DND-41 (cell line): ENCODE measurements around the gene PVALEF.
"Not testable (repeated sequence)": the region's sequence is repeated elsewhere in the genome, so short reads cannot be mapped to it uniquely, and the experiment has no call there.

Experiments
- ATAC-seq: fragments of 200-7000 bp; cut with Tn5 transposase; 3 replicates; pipeline ENCODE4 v1.9.1; 2021; ENCODE audit warnings: low read depth; ENCODE audit not compliant: insufficient read depth
- DNase-seq: peaks from one replicate; pipeline ENCODE4 v3.0.0-alpha.2; 2020
- H2AFZ ChIP-seq: 2 replicates; pipeline ENCODE4 v1.6.0; 2012; ENCODE audit warnings: low read depth, low read length
- H3K27ac ChIP-seq: 2 replicates; pipeline ENCODE4 v1.5.1; 2012; ENCODE audit warnings: low read length, inconsistent platforms
- H3K27me3 ChIP-seq: fragments of 200-600 bp; sonication (generic); 2 replicates; pipeline ENCODE4 v1.6.0; 2012; ENCODE audit warnings: low read length, mild to moderate bottlenecking, inconsistent platforms; ENCODE audit not compliant: insufficient read depth, poor library complexity
- H3K36me3 ChIP-seq: 2 replicates; pipeline ENCODE4 v1.5.1; 2012; ENCODE audit warnings: low read length, inconsistent platforms; ENCODE audit not compliant: insufficient read depth
- H3K4me1 ChIP-seq: 2 replicates; pipeline ENCODE4 v1.5.1; 2012; ENCODE audit warnings: mild to moderate bottlenecking, low read length; ENCODE audit not compliant: insufficient read depth
- H3K4me2 ChIP-seq: 2 replicates; pipeline ENCODE4 v1.6.0; 2012; ENCODE audit warnings: mild to moderate bottlenecking, moderate library complexity, low read length, inconsistent platforms; ENCODE audit not compliant: insufficient read depth
- H3K4me3 ChIP-seq, 2 experiments: fragments of 200-600 bp in 1 of 2; shearing (Covaris generic) in 1 of 2; 2 replicates each; pipeline ENCODE4 v1.5.1; 2012 to 2016; ENCODE audit warnings: inconsistent platforms in 2 of 2, low read length in 2 of 2, mild to moderate bottlenecking in 2 of 2, low read depth in 1 of 2, moderate library complexity in 1 of 2
- H3K79me2 ChIP-seq: 2 replicates; pipeline ENCODE4 v1.6.0; 2012; ENCODE audit warnings: low read length, inconsistent platforms; ENCODE audit not compliant: insufficient read depth
- H3K9ac ChIP-seq: 2 replicates; pipeline ENCODE4 v1.6.0; 2012; ENCODE audit warnings: low read depth, mild to moderate bottlenecking, inconsistent platforms, low read length, moderate library complexity
- H3K9me3 ChIP-seq: 2 replicates; pipeline ENCODE4 v1.5.1; 2012; ENCODE audit warnings: low read length, moderate library complexity, mild to moderate bottlenecking, inconsistent platforms; ENCODE audit not compliant: insufficient read depth, severe bottlenecking
- H4K20me1 ChIP-seq: 2 replicates; pipeline ENCODE4 v1.6.0; 2012; ENCODE audit warnings: low read length; ENCODE audit not compliant: insufficient read depth
- EZH2 ChIP-seq: IDR thresholded peaks from 3 replicates; pipeline ENCODE4 v1.6.1; 2012; ENCODE audit warnings: borderline replicate concordance, low read depth, mild to moderate bottlenecking, moderate library complexity, low read length, inconsistent platforms; ENCODE audit not compliant: severe bottlenecking
- TF ChIP-seq, protein P1 (sequence below): IDR thresholded peaks from 2 replicates; pipeline ENCODE4 v1.5.1; 2012; ENCODE audit warnings: borderline replicate concordance, low read length, moderate library complexity, mild to moderate bottlenecking; ENCODE audit not compliant: poor library complexity, severe bottlenecking; ENCODE audit errors: extremely low read depth

Gene PVALEF

DNA sequence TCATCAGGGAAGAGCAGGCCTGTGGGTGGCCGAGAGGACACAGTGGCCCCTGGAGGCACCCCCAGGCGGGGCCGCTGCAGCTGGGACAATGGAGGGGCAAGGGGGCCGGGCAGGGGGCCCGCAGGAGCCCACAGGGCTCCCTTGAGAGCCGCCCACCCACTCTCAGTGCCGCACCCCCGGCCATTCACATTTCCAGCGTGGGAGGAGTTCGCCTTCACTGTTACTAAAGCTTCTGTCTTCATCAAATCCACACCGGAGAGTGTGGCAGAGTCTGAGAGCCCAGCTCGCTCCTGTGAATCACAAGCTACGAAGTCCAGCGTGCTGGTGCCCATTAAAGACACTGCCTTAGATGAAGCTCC is 20.9 kb upstream of the PVALEF start:
- no peak overlapping the region for H2AFZ ChIP-seq
- H3K9ac ChIP-seq = no peak overlapping the region
- no peaks in the 10 kb centered on the region for H3K36me3 ChIP-seq
- DNase-seq (no peak), ATAC-seq (no peak)
- H4K20me1 ChIP-seq = no peaks in the 10 kb centered on the region; the same call in 1 of the 2 replicates
- TF ChIP-seq, protein P1, sequence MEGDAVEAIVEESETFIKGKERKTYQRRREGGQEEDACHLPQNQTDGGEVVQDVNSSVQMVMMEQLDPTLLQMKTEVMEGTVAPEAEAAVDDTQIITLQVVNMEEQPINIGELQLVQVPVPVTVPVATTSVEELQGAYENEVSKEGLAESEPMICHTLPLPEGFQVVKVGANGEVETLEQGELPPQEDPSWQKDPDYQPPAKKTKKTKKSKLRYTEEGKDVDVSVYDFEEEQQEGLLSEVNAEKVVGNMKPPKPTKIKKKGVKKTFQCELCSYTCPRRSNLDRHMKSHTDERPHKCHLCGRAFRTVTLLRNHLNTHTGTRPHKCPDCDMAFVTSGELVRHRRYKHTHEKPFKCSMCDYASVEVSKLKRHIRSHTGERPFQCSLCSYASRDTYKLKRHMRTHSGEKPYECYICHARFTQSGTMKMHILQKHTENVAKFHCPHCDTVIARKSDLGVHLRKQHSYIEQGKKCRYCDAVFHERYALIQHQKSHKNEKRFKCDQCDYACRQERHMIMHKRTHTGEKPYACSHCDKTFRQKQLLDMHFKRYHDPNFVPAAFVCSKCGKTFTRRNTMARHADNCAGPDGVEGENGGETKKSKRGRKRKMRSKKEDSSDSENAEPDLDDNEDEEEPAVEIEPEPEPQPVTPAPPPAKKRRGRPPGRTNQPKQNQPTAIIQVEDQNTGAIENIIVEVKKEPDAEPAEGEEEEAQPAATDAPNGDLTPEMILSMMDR = no peak
- TF ChIP-seq EZH2 = no peak
- no peaks in the 10 kb centered on the region for H3K79me2 ChIP-seq
- no peaks in the 10 kb centered on the region for H3K27me3 ChIP-seq
- no peak overlapping the region for H3K4me3 ChIP-seq
- H3K27ac ChIP-seq = no peak overlapping the region
- no peak overlapping the region for H3K4me2 ChIP-seq
- H3K9me3 ChIP-seq = no peaks in the 10 kb centered on the region
- H3K4me1 ChIP-seq = no peaks in the 10 kb centered on the region

DNA sequence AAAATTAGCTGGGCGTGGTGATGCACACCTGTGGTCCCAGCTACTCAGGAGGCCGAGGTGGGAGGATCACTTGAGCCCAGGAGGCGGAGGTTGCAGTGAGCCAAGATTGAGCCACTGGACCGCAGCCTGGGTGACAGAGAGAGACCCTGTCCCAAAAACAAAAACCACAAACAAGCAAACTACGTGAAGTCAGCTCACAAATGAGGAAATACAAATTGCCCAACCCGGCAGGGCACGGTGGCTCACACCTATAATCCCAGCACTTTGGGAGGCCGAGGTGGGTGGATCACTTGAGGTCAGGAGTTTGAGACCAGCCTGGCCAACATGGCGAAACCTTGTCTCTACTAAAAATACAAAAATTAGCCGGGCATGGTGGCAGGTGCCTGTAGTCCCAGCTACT is 19.1 kb upstream of the PVALEF start:
- H3K79me2 ChIP-seq, H3K4me2 ChIP-seq, DNase-seq, H3K4me1 ChIP-seq, H3K9me3 ChIP-seq, ATAC-seq, H3K27me3 ChIP-seq, H4K20me1 ChIP-seq, H3K4me3 ChIP-seq, H3K36me3 ChIP-seq, H2AFZ ChIP-seq, H3K9ac ChIP-seq, H3K27ac ChIP-seq: not testable (repeated sequence)

DNA sequence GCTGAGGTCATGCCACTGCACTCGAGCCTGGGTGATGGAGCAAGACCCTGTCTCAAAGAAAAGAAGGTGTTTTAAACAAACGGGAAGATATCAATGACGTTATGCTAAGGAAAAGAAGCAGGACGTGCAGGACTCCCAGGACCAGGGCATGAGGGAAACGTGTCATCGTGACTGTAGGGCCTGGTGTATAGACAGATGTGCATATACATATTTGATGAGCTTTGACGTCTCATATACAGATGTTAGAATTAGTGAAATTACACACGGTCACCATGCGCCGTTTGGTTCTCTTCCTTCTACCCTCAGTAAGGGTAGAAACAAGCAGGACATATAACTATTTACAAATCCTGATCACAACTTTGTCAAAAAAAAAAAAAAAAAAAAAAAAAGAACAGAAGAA is 17.6 kb upstream of the PVALEF start:
- Histone ChIP-seq H3K36me3 (no peaks in the 10 kb centered on the region), H2AFZ (no peak overlapping the region), H3K27ac (no peak overlapping the region), H3K79me2 (no peaks in the 10 kb centered on the region), H3K4me2 (no peak overlapping the region), H3K4me1 (no peaks in the 10 kb centered on the region), H3K27me3 (peaks cover 3% of the 10 kb centered on the region), H4K20me1 (no peaks in the 10 kb centered on the region; the same call in 1 of the 2 replicates), H3K9me3 (no peaks in the 10 kb centered on the region), H3K4me3 (no peak overlapping the region), H3K9ac (no peak overlapping the region)
- DNase-seq (no peak), ATAC-seq (no peak)
- no peak for TF ChIP-seq EZH2
- TF ChIP-seq, protein P1 = no peak

DNA sequence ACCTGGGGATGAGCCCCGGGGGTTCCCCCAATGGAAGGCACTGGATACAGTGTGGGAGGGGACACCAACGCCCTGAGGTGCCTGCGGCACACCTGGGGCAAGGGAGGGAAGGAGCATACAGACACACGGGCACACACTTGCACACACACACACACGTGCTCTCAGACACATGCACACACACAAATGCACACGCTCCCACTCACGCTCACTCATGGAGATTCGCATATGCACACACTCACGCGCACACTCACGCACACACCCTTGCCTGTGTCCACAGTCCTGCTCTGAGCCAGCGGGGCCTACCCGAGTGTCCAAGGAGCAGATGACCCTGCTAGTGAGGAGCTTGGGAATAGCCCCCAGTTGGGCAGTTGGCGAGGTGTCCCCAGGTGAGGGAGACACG is 16.7 kb upstream of the PVALEF start:
- no peak for DNase-seq
- TF ChIP-seq, protein P1 = no peak
- TF ChIP-seq EZH2 = no peak
- H3K4me1 ChIP-seq = no peaks in the 10 kb centered on the region
- H3K27ac ChIP-seq = no peak overlapping the region
- no peaks in the 10 kb centered on the region for H3K79me2 ChIP-seq
- peaks cover 3% of the 10 kb centered on the region for H3K27me3 ChIP-seq
- no peak overlapping the region for H3K9ac ChIP-seq
- no peak overlapping the region for H3K4me2 ChIP-seq
- H4K20me1 ChIP-seq = no peaks in the 10 kb centered on the region; the same call in 1 of the 2 replicates
- H3K36me3 ChIP-seq = no peaks in the 10 kb centered on the region
- no peak overlapping the region for H2AFZ ChIP-seq
- no peak for ATAC-seq
- no peaks in the 10 kb centered on the region for H3K9me3 ChIP-seq
- no peak overlapping the region for H3K4me3 ChIP-seq
